GM19099 (cell line): ENCODE results near the gene COPS2.

Experiments used
- POLR2A ChIP-seq: IDR thresholded peaks from 3 replicates; pipeline ENCODE4 v1.6.1; 2011; ENCODE audit warnings: low read depth; ENCODE audit not compliant: insufficient read length; ENCODE audit errors: extremely low read depth

COPS2 gene

GRCh38 chr15:49134683-49135341 is 20.6 kb downstream of the COPS2 start:
- TF ChIP-seq POLR2A: no peak

- TF ChIP-seq POLR2A: no peak
Measured at GRCh38 chr15:49131403-49131802, 24.0 kb downstream of the COPS2 start.

GRCh38 chr15:49124371-49124770 is 31.0 kb downstream of the COPS2 start:
- TF ChIP-seq POLR2A: no peak

DNA sequence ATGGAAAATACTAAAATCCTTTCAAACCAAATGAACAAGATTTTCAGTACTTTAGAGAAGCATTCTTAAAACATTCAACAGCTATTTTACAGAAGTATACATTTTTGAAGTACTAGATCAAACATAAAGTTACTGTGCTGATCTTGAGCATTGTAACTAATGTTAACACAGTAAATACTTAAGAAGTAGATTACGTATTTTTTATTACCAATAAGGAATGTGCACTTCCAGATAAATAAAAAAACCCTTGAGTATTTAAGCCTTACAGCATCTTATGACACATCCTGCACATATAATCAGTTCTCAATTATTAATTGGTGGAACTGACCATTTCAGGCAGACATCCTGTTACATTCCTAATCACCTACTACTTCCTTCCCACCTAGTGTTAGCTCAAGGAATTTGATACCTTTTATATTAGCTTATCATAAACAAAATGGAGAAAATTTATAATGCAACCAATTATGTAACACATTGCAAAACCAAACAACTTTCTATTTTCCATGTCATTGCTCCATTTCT is 32.8 kb downstream of the COPS2 start:
- no peak for TF ChIP-seq POLR2A

DNA sequence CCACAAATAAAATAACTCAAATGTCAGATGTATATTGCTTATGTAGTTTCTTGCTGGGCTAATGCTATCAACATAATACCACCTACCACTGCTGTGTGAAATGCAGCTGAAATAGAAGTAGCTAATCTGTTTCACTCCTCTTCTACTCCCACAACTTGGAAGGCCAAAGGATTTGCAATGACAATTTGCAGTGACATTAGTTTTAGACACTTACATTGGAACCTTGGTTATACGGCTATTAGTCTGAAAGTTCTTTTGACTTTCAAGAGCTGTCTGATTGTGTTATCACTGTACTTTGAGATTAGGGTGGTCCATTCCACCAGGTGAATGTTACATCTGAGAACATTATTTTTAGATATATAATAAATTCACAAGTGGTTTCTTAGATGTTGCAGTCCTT is 33.5 kb downstream of the COPS2 start:
- no peak for TF ChIP-seq POLR2A

- TF ChIP-seq POLR2A: no peak
Measured at GRCh38 chr15:49120832-49121231, 34.6 kb downstream of the COPS2 start.

DNA sequence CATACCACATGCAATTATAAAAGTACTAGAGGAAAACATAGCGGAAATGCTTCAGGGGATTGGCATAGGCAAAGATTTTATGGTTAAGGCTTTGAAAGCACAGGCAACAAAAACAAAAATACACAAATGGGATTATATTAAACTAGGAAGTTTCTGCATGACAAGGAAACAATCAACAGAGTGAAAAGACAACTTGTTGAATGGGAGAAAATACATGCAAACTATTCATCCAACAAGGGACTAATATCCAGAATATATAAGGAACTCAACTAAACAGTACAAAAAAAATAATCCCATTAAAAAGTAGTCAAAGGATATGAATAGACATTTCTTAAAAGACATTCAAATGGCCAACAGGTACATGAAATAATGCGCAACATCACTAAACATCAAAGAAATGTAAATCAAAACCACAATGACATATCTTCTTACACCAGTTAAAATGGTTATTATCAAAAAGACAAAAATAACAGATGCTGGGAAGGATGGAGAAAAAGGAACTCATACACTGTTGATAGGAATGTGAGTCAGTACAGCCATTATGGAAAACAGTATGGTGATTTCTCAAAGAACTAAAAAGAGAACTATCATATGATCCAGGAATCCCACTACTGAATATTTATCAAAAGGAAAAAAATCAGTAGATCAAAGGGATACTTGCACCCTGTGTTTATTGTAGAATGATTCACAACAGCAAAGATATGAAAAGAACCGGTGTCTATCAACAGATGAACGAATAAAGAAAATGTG is 39.1 kb downstream of the COPS2 start:
- no peak for TF ChIP-seq POLR2A

DNA sequence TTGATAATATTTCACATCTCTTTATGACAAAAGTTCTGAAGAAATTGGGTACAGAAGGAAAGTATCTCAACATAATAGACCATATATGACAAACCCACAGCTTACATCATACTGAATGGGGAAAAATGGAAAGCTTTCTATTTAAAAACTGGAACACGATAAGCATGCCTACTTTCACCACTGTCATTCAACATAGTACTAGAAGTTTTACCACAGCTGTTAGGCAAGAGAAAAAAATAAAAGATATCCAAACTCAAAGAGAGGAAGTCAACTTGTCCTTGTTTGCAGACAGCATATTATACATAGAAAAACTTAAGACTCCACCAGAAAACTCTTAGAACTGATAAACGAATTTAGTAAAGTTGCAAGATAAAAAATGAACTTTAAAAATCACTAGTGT is 40.3 kb downstream of the COPS2 start:
- no peak for TF ChIP-seq POLR2A

GRCh38 chr15:49110158-49110944 is 45.0 kb downstream of the COPS2 start:
- no peak for TF ChIP-seq POLR2A

DNA sequence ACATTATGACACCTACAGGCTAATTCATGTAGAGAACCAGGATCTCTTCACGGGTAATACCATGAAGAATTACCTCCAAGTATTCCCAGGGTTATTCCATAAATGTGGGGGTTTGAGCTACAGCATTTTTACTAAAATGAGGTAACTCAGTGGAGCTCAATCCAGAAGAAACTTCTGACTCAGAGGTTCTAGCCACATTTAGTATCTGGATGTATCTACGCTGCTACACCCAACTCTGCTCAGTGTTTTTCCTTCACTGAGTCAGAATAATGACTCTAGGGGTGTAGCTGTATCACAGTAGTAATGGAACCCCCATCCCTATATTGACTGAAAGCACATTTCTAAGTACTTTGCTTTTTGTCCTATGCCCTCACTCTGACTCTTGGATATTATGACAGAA is 52.4 kb downstream of the COPS2 start:
- TF ChIP-seq POLR2A: no peak

- TF ChIP-seq POLR2A: no peak
Measured at GRCh38 chr15:49101536-49101935, 53.9 kb downstream of the COPS2 start.

DNA sequence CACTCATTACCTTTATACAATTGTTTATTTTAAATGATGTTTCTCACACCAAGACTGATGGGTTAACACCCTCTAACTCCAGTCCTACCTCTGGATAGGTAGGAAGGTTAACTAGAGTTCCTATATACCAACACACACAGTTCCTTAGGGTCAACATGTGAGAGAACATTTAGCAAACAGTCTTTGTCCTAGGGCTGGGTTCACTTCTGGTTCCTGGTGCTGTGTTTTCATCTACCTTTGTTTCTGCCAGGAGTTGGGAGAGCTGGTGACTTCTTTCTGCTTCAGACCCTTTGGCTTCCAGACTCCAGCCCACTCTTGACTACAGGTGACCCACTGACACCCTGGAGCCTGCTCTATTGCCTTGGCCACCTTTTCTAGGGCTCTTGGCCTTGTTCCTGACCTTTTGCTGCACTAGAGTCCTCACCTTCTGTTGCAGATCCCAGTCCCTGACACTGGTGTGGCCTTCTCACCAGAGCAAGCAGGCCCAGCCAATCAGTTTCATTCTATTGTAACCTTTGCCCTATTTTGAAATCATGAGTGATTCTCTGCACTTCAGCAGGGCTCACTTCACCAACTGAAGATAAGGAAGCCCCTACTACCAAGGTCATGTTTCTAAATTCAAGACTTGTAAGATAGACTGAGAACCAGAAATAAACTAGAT is 59.2 kb downstream of the COPS2 start:
- TF ChIP-seq POLR2A: no peak

DNA sequence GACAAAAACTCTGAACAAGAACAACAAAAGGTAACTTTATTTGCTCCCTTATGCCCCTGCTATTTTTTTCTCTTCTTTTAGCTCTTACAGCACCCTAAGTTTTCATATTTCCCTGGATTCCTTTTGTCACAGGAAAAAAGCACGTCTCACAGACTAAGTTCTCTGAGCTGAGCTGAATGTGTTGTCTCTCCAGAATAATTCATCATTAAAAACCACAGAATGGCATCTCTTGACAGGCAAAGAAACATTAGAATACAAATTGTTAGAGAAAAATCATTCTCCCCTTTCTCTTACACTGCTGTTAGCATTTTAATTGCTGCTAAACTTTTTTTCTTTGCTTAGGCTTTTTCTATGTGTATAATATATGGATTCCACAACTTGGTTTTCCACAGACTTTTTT is 60.5 kb downstream of the COPS2 start:
- no peak for TF ChIP-seq POLR2A

- TF ChIP-seq POLR2A: no peak
Measured at GRCh38 chr15:49093252-49094105, 61.9 kb downstream of the COPS2 start.

DNA sequence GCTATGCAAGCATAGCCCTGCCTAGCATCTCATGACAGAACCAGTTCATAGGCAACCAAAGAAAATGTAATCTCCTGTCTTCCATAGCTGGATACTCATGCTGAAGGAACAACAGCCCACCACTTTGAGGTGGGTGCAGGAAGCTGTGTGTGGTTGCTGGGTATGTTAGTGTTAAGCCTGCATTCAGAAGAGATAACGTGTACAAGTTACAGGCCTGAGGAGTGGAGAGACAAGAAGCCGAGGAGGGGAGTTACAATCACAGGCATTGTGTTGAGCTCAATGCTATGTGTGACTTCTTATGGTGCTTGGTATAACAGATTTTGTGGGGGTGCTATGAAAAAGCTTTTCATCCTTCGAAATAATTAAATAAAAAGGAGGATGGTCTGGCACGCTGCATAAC is 66.4 kb downstream of the COPS2 start:
- TF ChIP-seq POLR2A: no peak
